H9 (cell line): Measurements from ENCODE around the gene RNF13. TPM values are rescaled to one million over a fixed set of nuclear protein-coding genes. Genes with fewer than 3 reads are reported as not detected.

ENCODE experiments used
- DNase-seq: peaks from one replicate; pipeline ENCODE4 v3.0.0-alpha.2; 2017
- H2AFZ ChIP-seq: one replicate; pipeline ENCODE4 v1.6.1; 2013; ENCODE audit warnings: mild to moderate bottlenecking, low read length, control low read depth, moderate library complexity
- H2AK5ac ChIP-seq: 2 replicates; pipeline ENCODE4 v1.6.1; 2013; ENCODE audit warnings: low read length, control low read depth, mixed read lengths; ENCODE audit not compliant: insufficient read length
- H2BK120ac ChIP-seq: one replicate; pipeline ENCODE4 v1.6.1; 2013; ENCODE audit warnings: low read depth, mild to moderate bottlenecking, low read length, control low read depth, inconsistent platforms; ENCODE audit not compliant: poor library complexity, severe bottlenecking
- H2BK12ac ChIP-seq: 2 replicates; pipeline ENCODE4 v1.6.1; 2013; ENCODE audit warnings: low read length, control low read depth, mixed read lengths, low read depth; ENCODE audit not compliant: insufficient read length
- H2BK15ac ChIP-seq: 2 replicates; pipeline ENCODE4 v1.6.1; 2013; ENCODE audit warnings: low read depth, low read length, control low read depth
- H2BK20ac ChIP-seq: one replicate; pipeline ENCODE4 v1.6.1; 2013; ENCODE audit warnings: low read depth, mild to moderate bottlenecking, low read length, control low read depth, inconsistent platforms; ENCODE audit not compliant: poor library complexity, severe bottlenecking
- H2BK5ac ChIP-seq: 2 replicates; pipeline ENCODE4 v1.6.1; 2013; ENCODE audit warnings: low read length, control low read depth, mixed read lengths; ENCODE audit not compliant: insufficient read length
- H3K14ac ChIP-seq: 2 replicates; pipeline ENCODE4 v1.6.1; 2013; ENCODE audit warnings: low read length, control low read depth; ENCODE audit not compliant: insufficient read depth
- H3K18ac ChIP-seq: 2 replicates; pipeline ENCODE4 v1.6.1; 2013; ENCODE audit warnings: low read depth, mild to moderate bottlenecking, mixed read lengths, low read length, control low read depth; ENCODE audit not compliant: insufficient read length
- H3K23ac ChIP-seq: 2 replicates; pipeline ENCODE4 v1.6.1; 2013; ENCODE audit warnings: low read length, control low read depth, mixed read lengths, low read depth; ENCODE audit not compliant: insufficient read length
- H3K23me2 ChIP-seq: 2 replicates; pipeline ENCODE4 v1.6.1; 2013; ENCODE audit warnings: low read depth, mild to moderate bottlenecking, mixed read lengths, low read length, control low read depth; ENCODE audit not compliant: insufficient read length, poor library complexity, severe bottlenecking
- H3K27ac ChIP-seq: 2 replicates; pipeline ENCODE4 v1.5.1; 2013; ENCODE audit warnings: low read length, control low read depth, mixed read lengths, low read depth; ENCODE audit not compliant: insufficient read length
- H3K27me3 ChIP-seq: 2 replicates; pipeline ENCODE4 v1.6.1; 2013; ENCODE audit warnings: low read length, control low read depth, inconsistent platforms; ENCODE audit not compliant: insufficient read depth
- H3K4ac ChIP-seq: 2 replicates; pipeline ENCODE4 v1.6.1; 2013; ENCODE audit warnings: low read depth, mild to moderate bottlenecking, control low read depth, inconsistent platforms, low read length, moderate library complexity
- H3K4me1 ChIP-seq: 2 replicates; pipeline ENCODE4 v1.6.1; 2013; ENCODE audit warnings: low read length, control low read depth, inconsistent platforms; ENCODE audit not compliant: insufficient read depth
- H3K4me2 ChIP-seq: 2 replicates; pipeline ENCODE4 v1.6.1; 2013; ENCODE audit warnings: low read length, control low read depth, mixed read lengths; ENCODE audit not compliant: insufficient read length, insufficient read depth
- H3K56ac ChIP-seq: 2 replicates; pipeline ENCODE4 v1.6.1; 2013; ENCODE audit warnings: low read depth, mild to moderate bottlenecking, mixed read lengths, low read length, control low read depth; ENCODE audit not compliant: insufficient read length
- H3K79me1 ChIP-seq: 2 replicates; pipeline ENCODE4 v1.6.1; 2013; ENCODE audit warnings: low read depth, mild to moderate bottlenecking, moderate library complexity, low read length, control low read depth, inconsistent platforms; ENCODE audit not compliant: insufficient read depth, poor library complexity, severe bottlenecking
- H3K79me2 ChIP-seq: 2 replicates; pipeline ENCODE4 v1.6.1; 2013; ENCODE audit warnings: low read length, control low read depth, inconsistent platforms; ENCODE audit not compliant: insufficient read depth
- H3K9ac ChIP-seq: 2 replicates; pipeline ENCODE4 v1.6.1; 2013; ENCODE audit warnings: low read length, control low read depth, mixed read lengths; ENCODE audit not compliant: insufficient read length; ENCODE audit errors: extremely low read depth
- H3K9me3 ChIP-seq: one replicate; pipeline ENCODE4 v1.6.1; 2013; ENCODE audit warnings: low read depth, low read length, inconsistent platforms; ENCODE audit not compliant: control insufficient read depth
- H3T11ph ChIP-seq: one replicate; pipeline ENCODE4 v1.6.1; 2013; ENCODE audit warnings: mild to moderate bottlenecking, low read length, control low read depth, inconsistent platforms
- H4K20me1 ChIP-seq: one replicate; pipeline ENCODE4 v1.6.1; 2013; ENCODE audit not compliant: control insufficient read depth, insufficient read length, insufficient read depth
- H4K5ac ChIP-seq: 2 replicates; pipeline ENCODE4 v1.6.1; 2013; ENCODE audit warnings: low read depth, mild to moderate bottlenecking, mixed read lengths, low read length, control low read depth; ENCODE audit not compliant: insufficient read length
- H4K8ac ChIP-seq: replicated peaks from 2 replicates; pipeline ENCODE4 v1.6.1; 2013; ENCODE audit warnings: low read length, control low read depth, mixed read lengths, low read depth; ENCODE audit not compliant: insufficient read length
- H4K91ac ChIP-seq: 2 replicates; pipeline ENCODE4 v1.6.1; 2013; ENCODE audit warnings: low read depth, mild to moderate bottlenecking, moderate library complexity, mixed read lengths, low read length, control low read depth; ENCODE audit not compliant: insufficient read length
- H3K27ac Mint-ChIP-seq, 3 experiments: 2 replicates in 2 of 3; 3 replicates in 1 of 3; pipeline ENCODE4 v1.8.0; 2020 to 2021; ENCODE audit warnings: mixed read lengths in 3 of 3, mild to moderate bottlenecking in 1 of 3, moderate library complexity in 1 of 3
- H3K27me3 Mint-ChIP-seq: 2 replicates; pipeline ENCODE4 v1.8.0; 2021; ENCODE audit warnings: low read depth, mild to moderate bottlenecking, moderate library complexity, mixed read lengths
- H3K36me3 Mint-ChIP-seq, 3 experiments: 2 replicates in 2 of 3; 3 replicates in 1 of 3; pipeline ENCODE4 v1.8.0; 2020 to 2021; ENCODE audit warnings: low read depth in 3 of 3, mixed read lengths in 3 of 3; ENCODE audit not compliant: insufficient read depth in 1 of 3
- H3K4me1 Mint-ChIP-seq, 2 experiments: 2 replicates each; pipeline ENCODE4 v1.8.0; 2020; ENCODE audit warnings: mixed read lengths in 2 of 2
- H3K4me3 Mint-ChIP-seq, 2 experiments: 2 replicates in 1 of 2; 3 replicates in 1 of 2; pipeline ENCODE4 v1.8.0; 2020 to 2021; ENCODE audit warnings: mild to moderate bottlenecking in 2 of 2, mixed read lengths in 2 of 2, moderate library complexity in 1 of 2
- H3K9me3 Mint-ChIP-seq, 2 experiments: 2 replicates in 1 of 2; 3 replicates in 1 of 2; pipeline ENCODE4 v1.8.0; 2020; ENCODE audit warnings: mild to moderate bottlenecking in 2 of 2, mixed read lengths in 2 of 2, moderate library complexity in 1 of 2
- CTCF ChIP-seq: fragments of 200-600 bp; sonication (generic); conservative IDR thresholded peaks from 3 replicates; pipeline ENCODE4 v1.8.0; 2021; ENCODE audit warnings: antibody characterized with exemption, mild to moderate bottlenecking
- WGBS: extraction: QIAGEN DNeasy Blood & Tissue Kit; methylation state at CpG from one replicate; pipeline ENCODE4 v1.1.7; 2013; ENCODE audit warnings: missing lambda C conversion rate, low lambda C conversion rate, mixed read lengths; ENCODE audit not compliant: insufficient read length; ENCODE audit errors: extremely low coverage; 5-methylcytosine and 5-hydroxymethylcytosine counted together
- total RNA-seq: library from RNA; stranded (reverse); gene quantifications from 2 replicates; pipeline ENCODE4 v1.2.1, GENCODE V29; 2021

The RNF13 gene
- total RNA-seq, 1 experiment from 2014 or later = 23.4 TPM

- Mint-ChIP-seq H3K36me3 (peaks cover 4 to 19% (median 16%) of the 10 kb centered on the region in 3 experiments), H3K4me3 (no peak overlapping the region)
- TF ChIP-seq CTCF = no peak
Observed at GRCh38 chr3:149955449-149955848, 142.4 kb downstream of the RNF13 start.

More at GRCh38 chr3:149955449-149955848, 142.4 kb downstream of the RNF13 start:
- Histone ChIP-seq H2BK120ac (no peak overlapping the region), H3K79me2 (no peaks in the 10 kb centered on the region), H2BK15ac (no peak overlapping the region), H3T11ph (no peak overlapping the region), H3K23ac (no peak overlapping the region), H3K79me1 (no peaks in the 10 kb centered on the region), H2AFZ (no peak overlapping the region), H2BK20ac (no peak overlapping the region), H4K91ac (no peak overlapping the region), H3K14ac (no peak overlapping the region), H3K23me2 (no peaks in the 10 kb centered on the region), H2BK5ac (no peak overlapping the region), H4K8ac (no peak overlapping the region), H3K9me3 (no peaks in the 10 kb centered on the region), H3K56ac (no peak overlapping the region), H3K4me1 (no peaks in the 10 kb centered on the region), H3K27me3 (no peaks in the 10 kb centered on the region), H3K4ac (no peak overlapping the region), H2BK12ac (no peak overlapping the region), H3K4me2 (no peak overlapping the region), H4K20me1 (no peaks in the 10 kb centered on the region), H4K5ac (no peak overlapping the region), H3K9ac (no peak overlapping the region), H3K27ac (no peak overlapping the region), H3K18ac (no peak overlapping the region), H2AK5ac (no peak overlapping the region)
- H3K4me1 Mint-ChIP-seq = peaks cover 17 to 25% of the 10 kb centered on the region in 2 experiments
- no CpG with 5 or more reads among the region's 2 CpGs for WGBS
- H3K27ac Mint-ChIP-seq = 0 out of 7 replicates have a peak overlapping the region, but pooled peaks of 1 of the 3 experiments have one; percentile 1
- no peaks in the 10 kb centered on the region for H3K27me3 Mint-ChIP-seq
- no peaks in the 10 kb centered on the region for H3K9me3 Mint-ChIP-seq
- DNase-seq = no peak
